Omental fat pad (tissue), 4 donors: ENCODE results near the gene FOXC2. TPM values are rescaled to one million over a fixed set of nuclear protein-coding genes. Genes with fewer than 3 reads are reported as not detected.

Experiments used
- ATAC-seq: fragments of 150-250 bp; one replicate; pipeline ENCODE4 v1.9.1; 2016; ENCODE audit warnings: mild to moderate bottlenecking, moderate library complexity; ENCODE audit not compliant: low FRiP score
- DNase-seq: peaks from one replicate; pipeline ENCODE4 v3.0.0-alpha.2; 2019; ENCODE audit warnings: low spot score
- total RNA-seq, 4 donors: library from RNA; depleted of rRNA; stranded (reverse); fragments of >200 nt; gene quantifications; one replicate each; pipeline ENCODE4 v1.1.0, GENCODE V29; 2016
- TF ChIP-seq, protein P1 (sequence below), 3 donors: fragments of 450-650 bp; IDR thresholded peaks; one replicate each; pipeline ENCODE4 v1.5.1; 2016 to 2017; ENCODE audit warnings: antibody characterized with exemption in 3 of 3, mild to moderate bottlenecking in 3 of 3, moderate library complexity in 2 of 3

Gene FOXC2
- total RNA-seq, 4 donors from 2014 or later: 0.25 to 0.72 (median 0.38) TPM

DNA sequence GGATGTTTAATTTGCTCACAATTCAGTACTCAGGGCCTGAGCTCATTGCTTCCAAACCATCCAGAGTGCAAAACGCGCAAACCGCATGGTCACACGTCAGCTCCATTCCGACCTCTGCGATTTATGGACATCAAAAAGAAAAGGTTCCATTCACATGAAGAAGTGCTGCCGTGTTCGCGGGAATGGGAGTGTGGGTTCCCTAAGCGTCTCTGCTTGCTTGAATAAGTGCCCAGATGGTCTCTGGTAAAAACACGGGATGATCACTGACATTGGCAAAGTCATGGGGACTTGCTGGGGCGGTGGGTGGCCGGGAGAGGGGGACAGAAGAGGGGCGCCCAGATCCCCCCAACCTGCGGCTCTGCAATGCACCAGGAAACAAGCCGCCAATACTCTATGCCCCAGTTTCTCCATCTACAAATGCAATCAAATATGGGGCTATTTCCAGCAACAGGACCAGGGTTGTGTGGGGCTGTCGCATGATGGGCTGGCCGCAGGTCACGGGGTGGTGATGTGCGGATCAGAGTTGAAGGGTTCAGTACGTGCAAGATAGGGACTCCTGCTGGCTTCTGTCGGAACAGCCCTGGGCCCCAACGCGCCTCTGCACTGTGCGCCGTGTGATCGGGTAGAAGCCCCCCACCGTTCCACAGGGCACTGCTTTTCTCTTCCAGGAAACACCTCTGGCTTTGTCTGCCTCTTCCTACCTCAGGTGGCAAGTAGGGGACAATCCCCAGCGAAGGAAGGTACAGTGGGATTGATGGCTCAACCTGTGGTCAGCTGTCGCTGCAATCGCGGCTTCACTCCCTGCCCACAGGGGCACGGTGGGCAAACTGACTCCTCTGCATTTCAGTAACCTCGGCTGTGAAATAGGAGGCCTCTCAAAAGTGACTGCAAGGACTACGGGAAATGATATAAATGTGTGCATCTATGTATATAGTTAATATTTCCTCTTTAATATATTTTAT is 45.1 kb upstream of the FOXC2 start:
- TF ChIP-seq, protein P1, sequence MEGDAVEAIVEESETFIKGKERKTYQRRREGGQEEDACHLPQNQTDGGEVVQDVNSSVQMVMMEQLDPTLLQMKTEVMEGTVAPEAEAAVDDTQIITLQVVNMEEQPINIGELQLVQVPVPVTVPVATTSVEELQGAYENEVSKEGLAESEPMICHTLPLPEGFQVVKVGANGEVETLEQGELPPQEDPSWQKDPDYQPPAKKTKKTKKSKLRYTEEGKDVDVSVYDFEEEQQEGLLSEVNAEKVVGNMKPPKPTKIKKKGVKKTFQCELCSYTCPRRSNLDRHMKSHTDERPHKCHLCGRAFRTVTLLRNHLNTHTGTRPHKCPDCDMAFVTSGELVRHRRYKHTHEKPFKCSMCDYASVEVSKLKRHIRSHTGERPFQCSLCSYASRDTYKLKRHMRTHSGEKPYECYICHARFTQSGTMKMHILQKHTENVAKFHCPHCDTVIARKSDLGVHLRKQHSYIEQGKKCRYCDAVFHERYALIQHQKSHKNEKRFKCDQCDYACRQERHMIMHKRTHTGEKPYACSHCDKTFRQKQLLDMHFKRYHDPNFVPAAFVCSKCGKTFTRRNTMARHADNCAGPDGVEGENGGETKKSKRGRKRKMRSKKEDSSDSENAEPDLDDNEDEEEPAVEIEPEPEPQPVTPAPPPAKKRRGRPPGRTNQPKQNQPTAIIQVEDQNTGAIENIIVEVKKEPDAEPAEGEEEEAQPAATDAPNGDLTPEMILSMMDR (IDR thresholded peaks at IDR 0.05): no peak
- DNase-seq (no peak), ATAC-seq (no peak)

DNA sequence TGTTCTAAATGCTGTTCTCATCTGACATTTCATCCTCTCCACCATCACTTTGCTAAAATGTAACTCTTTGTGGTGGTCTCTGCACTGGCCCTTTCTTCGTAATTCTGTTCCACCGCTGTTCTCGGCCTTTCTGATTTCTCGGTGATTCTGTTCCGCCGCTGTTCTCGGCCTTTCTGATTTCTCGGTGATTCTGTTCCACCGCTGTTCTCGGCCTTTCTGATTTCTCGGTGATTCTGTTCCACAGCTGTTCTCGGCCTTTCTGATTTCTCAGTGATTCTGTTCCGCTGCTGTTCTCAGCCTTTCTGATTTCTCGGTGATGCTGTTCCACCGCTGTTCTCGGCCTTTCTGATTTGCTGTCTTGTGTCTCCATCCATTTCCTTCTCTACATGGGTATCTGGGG is 44.0 kb upstream of the FOXC2 start:
- ATAC-seq (no peak), DNase-seq (no peak)
- TF ChIP-seq, protein P1 (IDR thresholded peaks at IDR 0.05): no peak

DNA sequence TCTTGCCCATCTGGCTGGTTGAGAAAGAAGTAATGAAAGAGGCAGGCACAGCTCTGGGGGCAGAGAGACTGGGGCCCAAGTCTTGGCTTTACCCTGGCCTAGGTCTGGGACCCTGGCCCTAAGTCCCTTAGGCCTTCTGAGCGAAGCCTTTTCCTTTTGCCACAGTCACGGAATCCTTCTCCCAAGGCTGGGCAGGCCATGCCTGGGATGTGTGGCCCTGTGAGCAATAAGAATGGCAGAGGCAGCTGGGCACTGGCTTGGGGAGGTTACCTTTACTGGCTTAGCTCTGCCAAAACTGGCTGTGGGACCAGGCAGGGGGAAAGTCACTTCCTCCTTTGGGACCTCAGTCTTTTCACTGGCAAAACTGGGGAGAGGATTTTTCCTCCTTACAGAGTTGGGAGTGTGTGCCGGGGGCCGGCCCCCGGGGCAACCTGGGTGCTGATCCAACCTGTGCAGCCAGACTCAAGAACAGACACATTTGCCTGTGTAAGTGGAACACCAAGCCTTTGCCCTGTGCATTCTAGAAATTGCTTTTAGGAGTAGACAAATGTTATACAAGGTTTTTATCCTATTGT is 43.4 kb upstream of the FOXC2 start:
- DNase-seq (no peak), ATAC-seq (no peak)

DNA sequence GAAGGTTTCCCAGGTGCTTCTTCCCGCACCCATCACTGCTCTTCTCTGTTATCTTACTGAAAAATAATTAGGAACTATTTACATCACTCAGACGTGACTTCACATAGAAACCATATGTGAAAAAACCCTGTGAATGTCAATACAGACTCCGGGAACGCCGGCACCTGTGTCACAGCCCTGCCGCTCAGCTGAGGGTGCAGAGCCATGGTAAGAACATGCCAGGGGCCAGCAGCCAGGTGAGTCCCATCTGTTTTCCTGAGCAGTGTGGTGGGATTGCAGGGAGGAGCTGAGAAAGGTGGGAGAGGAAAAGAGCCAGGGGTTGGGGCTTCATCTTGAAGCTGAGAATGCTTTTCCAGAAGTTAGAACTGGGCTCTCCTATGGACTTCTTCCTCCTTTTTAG is 42.6 kb upstream of the FOXC2 start:
- DNase-seq: no peak
- ATAC-seq: no peak
- TF ChIP-seq, protein P1 (IDR thresholded peaks at IDR 0.05): no peak

More for the DNA sequence above, 43.4 kb upstream of the FOXC2 start:
- TF ChIP-seq, protein P1 (IDR thresholded peaks at IDR 0.05): no peak

DNA sequence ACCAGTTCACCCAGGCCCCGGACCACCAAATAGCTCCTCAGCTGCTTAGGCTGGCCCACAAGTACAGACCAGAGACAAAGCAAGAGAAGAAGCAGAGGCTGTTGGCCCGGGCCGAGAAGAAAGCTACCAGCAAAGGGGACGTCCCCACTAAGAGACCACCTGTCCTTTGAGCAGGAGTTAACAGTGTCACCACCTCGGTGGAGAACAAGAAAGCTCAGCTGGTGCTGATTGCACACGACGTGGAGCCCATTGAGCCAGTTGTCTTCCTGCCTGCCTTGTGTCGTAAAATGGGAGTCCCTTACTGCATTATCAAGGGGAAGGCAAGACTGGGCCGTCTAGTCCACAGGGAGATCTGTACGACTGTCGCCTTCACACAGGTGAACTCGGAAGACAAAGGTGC is 40.9 kb upstream of the FOXC2 start:
- DNase-seq (no peak), ATAC-seq (no peak)
- TF ChIP-seq, protein P1 (IDR thresholded peaks at IDR 0.05): no peak

DNA sequence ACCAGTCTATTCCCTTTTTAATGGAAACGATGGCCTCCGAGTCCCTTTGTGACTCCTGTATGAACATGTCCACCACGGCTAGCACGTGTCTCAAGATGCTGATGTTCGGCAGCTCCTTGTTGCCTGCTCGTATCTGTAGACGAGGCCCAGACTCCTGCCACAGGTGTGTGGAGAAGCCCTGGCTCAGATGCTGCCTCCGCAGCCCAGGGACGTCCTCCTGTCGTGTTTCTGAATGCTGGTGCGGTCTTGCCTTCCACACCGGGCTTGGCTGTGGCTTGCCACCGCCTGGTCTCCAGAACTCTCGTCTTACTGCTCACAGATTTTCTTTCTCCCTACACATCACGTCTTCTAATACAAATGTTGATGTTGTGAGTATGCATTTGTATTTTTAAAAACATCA is 39.3 kb upstream of the FOXC2 start:
- TF ChIP-seq, protein P1 (IDR thresholded peaks at IDR 0.05): no peak
- ATAC-seq: no peak
- DNase-seq: no peak
